ENCODE measurements around the gene CD79A. TPM values are rescaled to one million over a fixed set of nuclear protein-coding genes. Genes with fewer than 3 reads are reported as not detected.

The CD79A gene
- 0.13 TPM in 1 of 2 replicates, not detected in the other for total RNA-seq

DNA sequence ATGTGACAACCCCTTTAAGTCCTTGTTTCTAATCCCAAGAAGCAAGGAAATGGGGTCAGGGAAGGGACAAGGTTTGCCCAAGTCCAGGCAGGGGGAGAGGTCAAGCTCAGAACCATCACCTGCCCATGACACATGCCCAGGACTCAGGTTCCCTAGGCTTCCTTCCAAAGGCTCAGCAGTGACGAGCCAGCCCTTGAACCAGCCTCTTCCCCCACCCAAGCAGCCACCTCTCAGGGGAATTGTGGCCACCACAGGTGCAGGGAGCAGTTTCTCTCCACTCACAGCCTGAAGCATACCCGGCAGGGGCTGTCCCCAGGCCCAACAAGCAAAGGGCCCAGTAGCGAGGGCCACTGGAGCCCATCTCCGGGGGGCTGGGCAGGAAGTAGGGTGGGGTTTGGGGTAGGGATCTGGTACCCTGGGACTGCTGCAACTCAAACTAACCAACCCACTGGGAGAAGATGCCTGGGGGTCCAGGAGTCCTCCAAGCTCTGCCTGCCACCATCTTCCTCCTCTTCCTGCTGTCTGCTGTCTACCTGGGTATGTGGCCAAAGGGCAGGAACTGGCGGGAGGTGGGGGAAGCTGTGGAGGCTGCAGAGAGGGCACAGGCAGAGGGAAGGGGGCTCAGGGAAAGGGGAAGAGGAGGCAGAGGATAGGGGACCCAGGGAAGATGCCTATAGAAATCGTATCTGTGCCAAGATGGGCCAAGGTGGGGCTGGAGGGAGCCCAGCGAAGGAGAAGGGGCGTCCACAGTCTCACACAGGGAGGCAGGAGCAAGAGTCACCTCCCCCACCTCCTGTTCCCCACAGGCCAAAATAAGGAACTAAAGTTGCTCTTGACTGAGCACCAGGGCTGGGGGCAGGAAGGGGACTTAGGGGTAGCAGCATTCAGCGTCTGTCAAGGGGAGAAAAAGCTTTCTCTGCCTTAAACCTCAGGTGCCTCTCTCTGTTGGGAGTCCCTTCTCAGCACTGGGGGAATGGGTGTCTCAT, at the start of gene CD79A:
Gene CD79A, plus strand, starts transcription at position 433 of the 986 bp plus-strand sequence. Its CDS starts 26 bp downstream, at position 459.

GRCh38 chr19:41844601-41845000, 32.5 kb upstream of the CD79A start, which contains the start of gene LYPD4:
Gene LYPD4, minus strand, starts transcription at chr19:41844683. Its CDS starts 5,398 bp downstream, at chr19:41839285.

DNA sequence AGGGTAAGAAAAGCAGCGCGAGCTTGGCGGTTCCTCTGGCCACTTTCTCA, 32.3 kb upstream of the CD79A start, which contains the start of gene DMRTC2:
Gene DMRTC2, plus strand, starts transcription at position 42 of the 50 bp plus-strand sequence. CDS start 2,387 bp downstream, outside the sequence.

DNA sequence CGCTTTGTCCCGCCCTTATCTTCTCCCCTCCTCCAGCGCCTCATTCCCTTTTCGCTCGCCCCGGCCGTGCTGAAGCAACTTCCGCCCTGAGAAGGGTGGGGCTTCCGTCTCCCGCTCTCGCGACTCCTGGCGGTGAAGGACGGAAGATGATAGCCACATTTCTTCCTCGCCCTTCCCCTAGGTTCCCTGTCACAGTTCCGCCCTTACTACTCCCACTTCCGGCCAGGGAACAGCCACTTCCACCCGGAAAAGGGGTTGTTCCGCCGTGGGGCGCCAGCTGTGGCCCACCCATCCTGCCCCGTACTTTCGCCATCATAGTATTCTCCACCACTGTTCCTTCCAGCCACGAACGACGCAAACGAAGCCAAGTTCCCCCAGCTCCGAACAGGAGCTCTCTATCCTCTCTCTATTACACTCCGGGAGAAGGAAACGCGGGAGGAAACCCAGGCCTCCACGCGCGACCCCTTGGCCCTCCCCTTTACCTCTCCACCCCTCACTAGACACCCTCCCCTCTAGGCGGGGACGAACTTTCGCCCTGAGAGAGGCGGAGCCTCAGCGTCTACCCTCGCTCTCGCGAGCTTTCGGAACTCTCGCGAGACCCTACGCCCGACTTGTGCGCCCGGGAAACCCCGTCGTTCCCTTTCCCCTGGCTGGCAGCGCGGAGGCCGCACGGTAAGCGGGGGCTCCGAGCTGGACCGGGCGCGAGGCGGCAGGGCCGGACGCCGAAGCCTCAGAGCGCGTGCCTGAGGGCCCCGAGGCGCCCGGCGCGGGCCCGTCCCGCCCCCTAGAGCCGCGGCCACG, 17.3 kb upstream of the CD79A start, which contains the start of gene RPS19:
Gene RPS19, plus strand, starts transcription at position 638 of the 801 bp plus-strand sequence. CDS start 520 bp downstream, outside the sequence.

DNA sequence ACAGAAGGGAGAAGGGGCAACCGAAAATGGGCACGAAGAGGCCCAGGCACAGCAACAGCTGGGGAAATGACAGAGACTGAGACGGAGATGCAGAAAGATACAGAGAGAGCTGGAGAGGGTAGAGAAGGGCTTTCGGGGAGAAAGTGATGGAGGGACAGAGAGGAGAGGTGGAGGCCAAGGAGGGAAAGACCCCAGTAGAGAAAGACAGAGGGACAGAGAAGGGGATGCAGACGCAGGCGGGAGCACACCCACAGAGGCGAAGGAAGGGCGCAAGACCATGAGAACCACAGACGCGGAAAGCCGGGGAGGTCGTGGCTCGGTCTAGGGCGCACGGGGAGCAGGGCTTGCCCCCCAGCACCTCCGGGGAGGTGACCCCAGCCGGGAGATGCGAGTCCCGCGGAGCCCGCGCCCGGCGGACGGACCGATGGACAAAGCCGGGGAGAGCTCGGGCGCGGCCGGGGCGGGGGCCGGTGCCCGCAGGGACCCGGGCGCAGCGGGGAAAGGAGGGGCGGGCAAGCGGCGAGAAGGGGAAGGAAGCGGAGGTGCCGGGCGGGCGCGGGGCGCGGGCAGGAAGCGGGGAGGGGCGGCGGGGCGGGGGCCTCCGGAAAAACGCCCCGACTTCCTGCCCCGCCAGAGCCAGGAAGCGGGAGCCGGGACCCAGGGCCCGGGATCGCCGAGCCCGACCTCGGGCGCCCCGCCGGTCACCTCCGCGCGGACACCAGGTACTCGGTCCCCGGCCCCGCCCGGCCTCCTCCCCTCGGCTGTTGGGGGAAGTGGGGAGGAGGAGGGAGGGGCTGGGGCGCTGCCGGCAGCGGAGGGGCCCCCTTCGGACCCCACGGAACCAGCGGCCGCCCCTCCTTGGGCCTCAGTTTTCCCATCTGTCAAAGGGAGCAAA, 5.7 kb downstream of the CD79A start, which contains the start of gene ARHGEF1:
Gene ARHGEF1, plus strand, starts transcription at position 617 of the 895 bp plus-strand sequence. CDS start 4,899 bp downstream, outside the sequence.

DNA sequence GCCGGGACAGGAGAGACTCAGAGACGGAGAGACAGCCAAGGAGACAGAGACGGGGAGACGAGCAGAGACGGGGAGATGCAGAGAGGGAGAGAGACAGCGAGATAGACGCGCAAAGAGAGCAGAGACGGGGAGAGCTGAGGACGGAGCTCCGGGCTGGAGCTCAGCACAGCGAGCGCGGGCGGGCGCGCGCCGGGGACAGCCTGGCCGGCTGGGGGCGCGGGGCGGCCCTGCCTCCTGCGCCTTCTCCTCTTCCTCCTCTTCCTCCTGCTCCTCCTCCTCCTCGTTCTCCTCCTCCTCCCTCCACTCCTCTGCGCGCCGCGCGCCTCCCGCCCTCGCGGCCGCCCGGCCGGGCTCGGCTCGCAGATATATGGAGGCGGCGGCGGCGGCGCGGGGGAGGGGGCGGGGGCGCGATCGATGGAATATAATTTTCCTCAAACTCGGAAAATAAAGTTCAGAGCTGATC, 51.2 kb downstream of the CD79A start, which contains the start of gene ERFL:
Gene ERFL, minus strand, starts transcription at position 229 of the 463 bp plus-strand sequence. CDS start 15,530 bp downstream, outside the sequence.

Small RNA genes within 50 kb of the gene (small RNA-seq; reads per million reads assigned to genes)
- gene MIR6797, result 0.28 reads per million

Other genes starting within 250 kb of the CD79A start
- gene CEACAM7, start 189.0 kb upstream of the CD79A start, total RNA-seq, result not detected in 2 replicates
- gene CEACAM5, start 168.7 kb upstream of the CD79A start, total RNA-seq, result not detected in 2 replicates
- not detected in 2 replicates for gene CEACAM6, start 121.7 kb upstream of the CD79A start, total RNA-seq
- not detected in 2 replicates for gene CEACAM3, start 80.7 kb upstream of the CD79A start, total RNA-seq
- not detected in 2 replicates for gene LYPD4, start 32.6 kb upstream of the CD79A start, total RNA-seq
- gene DMRTC2, start 32.2 kb upstream of the CD79A start, total RNA-seq, result not detected in 2 replicates
- 922 and 1,155 TPM in 2 replicates for gene RPS19, start 17.0 kb upstream of the CD79A start, total RNA-seq
- gene ARHGEF1, start 5.9 kb downstream of the CD79A start, total RNA-seq, result 51.7 and 62.0 TPM in 2 replicates
- gene ERFL, start 51.2 kb downstream of the CD79A start, total RNA-seq, result not detected in 2 replicates
- 67.9 and 89.9 TPM in 2 replicates for gene RABAC1, start 82.0 kb downstream of the CD79A start, total RNA-seq
- 0.07 and 0.13 TPM in 2 replicates for gene ATP1A3, start 117.0 kb downstream of the CD79A start, total RNA-seq
- gene GRIK5, start 192.9 kb downstream of the CD79A start, total RNA-seq, result 0.27 and 5.8 TPM in 2 replicates
- 11.0 and 14.8 TPM in 2 replicates for gene ZNF574, start 198.9 kb downstream of the CD79A start, total RNA-seq

All from thoracic aorta endothelial cell (primary cell).